NOMO-1 treated with DMSO at 0.1 percent for 48 hours (cell line): ENCODE measurements around the gene TLR4.

Source experiments
- DNase-seq: peaks from one replicate; lab custom pipeline; 2025; ENCODE audit not compliant: unreplicated experiment; lab: John Stamatoyannopoulos, UW

TLR4 gene

DNA sequence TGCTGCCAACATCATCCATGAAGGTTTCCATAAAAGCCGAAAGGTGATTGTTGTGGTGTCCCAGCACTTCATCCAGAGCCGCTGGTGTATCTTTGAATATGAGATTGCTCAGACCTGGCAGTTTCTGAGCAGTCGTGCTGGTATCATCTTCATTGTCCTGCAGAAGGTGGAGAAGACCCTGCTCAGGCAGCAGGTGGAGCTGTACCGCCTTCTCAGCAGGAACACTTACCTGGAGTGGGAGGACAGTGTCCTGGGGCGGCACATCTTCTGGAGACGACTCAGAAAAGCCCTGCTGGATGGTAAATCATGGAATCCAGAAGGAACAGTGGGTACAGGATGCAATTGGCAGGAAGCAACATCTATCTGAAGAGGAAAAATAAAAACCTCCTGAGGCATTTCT lies 10.1 kb downstream of the TLR4 start:
- peak; percentile 9 for DNase-seq

- no peak for DNase-seq
Measured at GRCh38 chr9:117715411-117715989, 11.3 kb downstream of the TLR4 start.

- DNase-seq: peak; percentile 94
Measured at GRCh38 chr9:117718085-117718484, 13.9 kb downstream of the TLR4 start.

DNA sequence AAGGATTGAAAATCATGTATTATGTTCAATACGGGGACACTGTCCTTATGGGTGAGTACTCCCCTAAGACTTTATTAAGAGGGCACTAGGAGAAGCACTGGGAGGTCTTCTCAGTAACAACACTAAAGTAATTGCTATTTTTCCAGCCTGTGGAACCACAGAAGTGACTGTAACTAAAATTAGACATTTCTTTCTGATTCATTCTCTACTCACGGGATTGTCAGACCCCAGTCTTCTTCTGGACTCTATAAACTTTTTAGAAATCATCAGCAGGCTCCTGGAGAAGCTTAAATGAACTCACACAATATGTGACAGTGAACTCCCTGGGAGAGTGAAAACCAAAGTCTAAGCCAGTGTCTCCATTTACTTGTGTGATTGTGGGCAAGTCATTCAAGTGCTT lies 14.5 kb downstream of the TLR4 start:
- DNase-seq: no peak

DNA sequence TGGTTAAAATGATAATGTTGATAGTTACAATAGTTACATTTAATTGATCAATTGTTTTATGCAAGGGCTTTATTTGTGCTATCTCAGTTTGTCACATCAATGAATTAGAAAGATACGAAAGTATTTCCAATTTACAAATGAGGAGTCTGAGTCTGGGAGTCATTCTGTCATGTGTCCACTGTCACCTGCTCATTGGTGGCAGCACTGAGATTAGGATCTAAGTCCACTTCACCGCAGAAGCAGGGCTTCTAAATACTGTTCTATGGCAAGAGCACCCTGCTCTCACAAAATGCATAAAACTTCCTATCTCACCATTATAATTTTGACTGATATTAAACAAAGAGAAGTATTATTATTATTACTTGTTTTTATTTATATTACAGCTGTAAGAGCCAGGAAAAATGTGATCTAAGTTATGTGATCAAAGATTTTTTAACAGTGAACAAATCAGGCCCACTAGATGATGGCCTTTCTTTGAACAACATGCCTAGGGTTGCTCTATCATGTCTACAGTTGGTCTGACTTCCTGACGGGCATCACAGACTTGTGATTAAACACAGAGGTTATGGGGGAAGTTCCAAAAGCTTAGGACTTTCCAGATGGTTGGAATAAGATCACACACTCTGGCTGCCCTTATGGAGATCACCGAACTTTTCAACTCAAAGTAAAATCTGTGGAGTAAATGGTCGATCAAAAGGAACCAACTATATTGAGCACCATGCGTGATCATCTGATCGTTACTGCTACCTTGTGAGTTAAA lies 15.1 kb downstream of the TLR4 start:
- no peak for DNase-seq

GRCh38 chr9:117720066-117720465 lies 15.9 kb downstream of the TLR4 start:
- no peak for DNase-seq

DNA sequence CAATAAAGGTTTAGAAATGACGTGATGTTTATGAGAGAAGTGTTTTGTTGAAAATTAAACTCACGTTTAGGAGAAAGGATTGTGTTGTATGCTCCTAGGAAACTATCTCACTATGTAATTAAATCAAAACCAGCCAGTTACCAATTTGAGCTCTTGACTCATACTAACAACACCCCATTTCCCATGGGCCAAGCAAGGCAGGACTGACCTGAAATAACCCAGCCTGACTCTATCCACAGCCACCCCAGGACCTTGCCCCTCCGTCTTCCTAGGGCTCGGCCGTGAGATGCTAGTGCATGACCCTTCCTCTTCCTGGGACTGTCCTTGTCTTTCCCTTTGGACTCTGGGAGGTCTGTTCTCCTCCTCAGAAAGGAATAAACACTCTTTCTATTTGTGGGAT lies 16.4 kb downstream of the TLR4 start:
- DNase-seq: no peak

- no peak for DNase-seq
Measured at GRCh38 chr9:117720987-117721386, 16.8 kb downstream of the TLR4 start.

DNA sequence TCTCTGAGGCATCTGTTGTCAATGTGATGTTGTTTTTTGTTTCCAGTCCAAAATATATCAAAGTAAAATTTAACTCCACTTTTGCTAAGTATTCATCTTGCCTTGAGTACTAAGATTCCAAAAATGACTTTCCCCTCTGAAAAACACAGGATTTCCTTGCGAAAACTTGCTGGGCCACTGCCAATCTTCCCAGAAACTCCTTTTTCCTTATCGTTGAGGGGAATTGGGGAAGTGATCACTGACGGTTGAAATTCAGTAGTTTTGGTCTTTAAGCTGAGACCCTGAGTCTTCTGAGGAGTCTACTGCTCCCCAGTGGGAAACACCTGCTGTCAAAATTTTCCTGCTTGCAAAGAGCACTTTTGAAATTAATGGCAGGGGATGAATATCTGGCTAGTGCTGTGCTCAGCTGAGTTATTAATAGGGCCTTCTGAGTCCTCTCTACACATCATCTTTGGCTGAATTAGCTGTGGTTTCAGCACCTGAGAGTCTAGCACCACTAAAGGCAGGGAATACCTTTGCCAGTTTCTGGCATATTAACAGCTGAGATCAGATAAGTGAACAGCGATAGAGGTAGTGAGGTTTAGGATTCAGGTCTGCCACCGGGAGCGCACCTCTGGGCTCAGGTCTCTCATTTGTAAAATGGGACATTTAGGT lies 18.0 kb downstream of the TLR4 start:
- DNase-seq: peak; percentile 12

DNA sequence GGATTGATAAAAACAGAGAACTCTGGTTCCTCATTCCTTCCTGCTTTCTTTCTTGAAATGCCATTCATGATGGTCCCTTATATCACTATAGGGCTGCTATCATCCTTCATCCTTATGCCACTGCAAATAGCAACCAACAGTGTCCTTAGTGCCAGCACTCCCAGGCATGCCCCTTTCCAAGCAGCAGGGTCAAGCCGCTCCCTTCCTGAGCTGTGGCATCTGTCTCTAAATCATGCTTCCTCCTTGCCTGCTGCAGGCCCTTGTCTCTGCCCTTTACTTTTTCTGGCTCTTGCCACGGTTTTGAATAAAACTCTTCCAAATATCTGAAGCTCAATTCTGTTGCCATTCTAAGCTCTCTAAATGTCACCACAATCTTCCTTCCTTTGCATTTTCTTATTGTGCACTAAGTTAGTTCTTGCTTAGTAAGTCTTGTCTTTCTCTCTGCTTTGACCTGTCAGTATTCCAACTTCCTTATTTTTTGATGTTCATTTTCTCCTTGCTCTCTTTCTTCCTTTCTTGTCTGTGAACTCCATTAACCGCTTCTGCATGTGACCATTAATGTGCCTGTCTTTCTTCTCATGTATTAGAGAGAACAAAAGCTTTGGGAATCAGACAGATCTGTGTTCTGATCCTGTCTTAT lies 19.9 kb downstream of the TLR4 start:
- DNase-seq: peak; percentile 51

- peak; percentile 97 for DNase-seq
Measured at GRCh38 chr9:117725426-117725887, 21.3 kb downstream of the TLR4 start.

GRCh38 chr9:117729375-117729774 lies 25.2 kb downstream of the TLR4 start:
- no peak for DNase-seq

DNA sequence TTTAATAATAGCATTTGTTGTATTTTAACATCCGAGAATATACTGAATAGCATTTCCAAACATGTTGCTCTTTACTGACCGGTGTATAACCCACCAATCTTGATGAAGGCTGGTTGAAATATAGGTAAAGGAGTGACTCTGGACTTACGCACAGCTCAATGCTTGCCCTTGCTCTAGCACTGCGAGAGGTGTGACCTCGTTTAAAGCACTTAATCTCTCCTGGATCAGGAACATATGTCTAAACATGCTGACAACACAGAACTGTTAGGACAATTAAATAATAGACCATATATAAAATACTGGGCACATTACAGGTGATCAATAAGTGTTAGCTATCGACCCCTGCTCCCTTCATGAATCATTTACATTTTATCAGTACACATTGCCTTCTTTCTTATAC lies 28.3 kb downstream of the TLR4 start:
- DNase-seq: no peak

GRCh38 chr9:117733465-117733864 lies 29.3 kb downstream of the TLR4 start:
- DNase-seq: no peak

GRCh38 chr9:117734082-117734481 lies 29.9 kb downstream of the TLR4 start:
- DNase-seq: peak; percentile 41

DNA sequence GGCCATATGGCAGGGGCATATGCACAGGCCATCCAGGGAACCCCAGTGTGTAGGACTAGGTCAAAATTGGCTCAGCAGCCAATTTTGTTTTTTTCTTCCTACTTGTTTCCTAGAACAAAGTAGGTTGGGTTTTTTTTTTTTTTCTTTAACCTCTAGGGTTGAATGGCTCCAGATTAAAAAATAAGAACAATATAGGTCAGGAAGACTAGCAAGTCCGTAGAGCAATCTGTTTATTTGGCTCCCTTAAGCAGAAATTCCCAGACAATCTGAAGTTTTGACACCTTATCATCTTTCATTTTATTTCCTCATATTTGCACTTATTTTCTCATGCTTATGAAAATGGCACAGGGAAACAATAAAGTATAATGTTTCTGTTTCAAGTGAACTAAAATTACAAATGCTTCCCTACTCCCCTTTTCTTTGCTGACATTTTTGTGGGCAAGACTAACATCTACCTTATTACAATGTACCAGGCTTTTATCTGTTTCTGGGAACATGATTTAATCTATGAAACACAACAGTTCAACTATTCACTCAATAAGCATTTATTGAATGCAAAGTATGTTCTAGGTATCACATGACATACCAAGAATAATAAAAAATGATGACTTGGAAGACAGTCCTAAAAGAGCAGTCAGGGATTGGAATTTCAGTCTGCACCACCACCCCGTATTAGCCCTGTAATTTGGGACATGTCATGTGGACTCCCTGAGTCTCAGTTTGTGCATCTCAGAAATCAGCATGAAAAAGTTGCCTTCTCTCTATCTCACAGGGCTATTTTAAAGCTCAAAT lies 30.5 kb downstream of the TLR4 start:
- no peak for DNase-seq

GRCh38 chr9:117737721-117738226 lies 33.6 kb downstream of the TLR4 start:
- DNase-seq: no peak

- DNase-seq: no peak
Measured at GRCh38 chr9:117739206-117739605, 35.0 kb downstream of the TLR4 start.

DNA sequence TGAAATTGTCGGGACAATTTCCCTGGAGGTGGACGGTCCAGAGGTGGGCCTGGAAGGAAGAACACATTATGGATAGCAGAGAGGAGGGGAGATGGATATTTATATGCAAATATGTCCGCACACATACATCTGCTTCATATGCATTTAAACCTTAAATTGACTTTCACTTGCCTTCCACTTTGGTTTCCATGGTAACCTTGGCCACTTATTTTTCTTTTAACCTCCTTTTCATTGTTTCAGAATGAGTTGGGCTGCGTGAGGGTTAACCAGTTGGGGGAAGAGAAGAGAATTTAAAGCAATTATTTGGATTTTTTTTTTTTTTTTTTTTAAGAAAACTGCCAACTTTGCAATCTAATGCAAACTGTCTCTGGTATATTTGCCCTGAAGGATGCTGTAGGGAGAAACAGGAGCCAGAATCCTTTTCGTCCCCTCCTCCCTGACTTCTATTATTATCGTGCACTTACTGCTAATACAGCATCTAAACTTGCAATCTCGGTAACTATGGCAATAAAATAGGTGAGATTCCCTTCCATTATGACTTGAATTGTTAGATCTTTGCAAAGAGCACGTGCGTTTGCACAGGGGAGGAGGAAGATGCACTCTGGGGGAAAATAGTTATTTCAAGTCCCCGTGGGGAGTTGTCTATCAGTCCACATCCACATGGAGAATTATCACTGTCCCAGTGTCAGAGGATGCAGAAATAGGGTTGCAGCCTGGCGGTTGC lies 35.6 kb downstream of the TLR4 start:
- DNase-seq: no peak

DNA sequence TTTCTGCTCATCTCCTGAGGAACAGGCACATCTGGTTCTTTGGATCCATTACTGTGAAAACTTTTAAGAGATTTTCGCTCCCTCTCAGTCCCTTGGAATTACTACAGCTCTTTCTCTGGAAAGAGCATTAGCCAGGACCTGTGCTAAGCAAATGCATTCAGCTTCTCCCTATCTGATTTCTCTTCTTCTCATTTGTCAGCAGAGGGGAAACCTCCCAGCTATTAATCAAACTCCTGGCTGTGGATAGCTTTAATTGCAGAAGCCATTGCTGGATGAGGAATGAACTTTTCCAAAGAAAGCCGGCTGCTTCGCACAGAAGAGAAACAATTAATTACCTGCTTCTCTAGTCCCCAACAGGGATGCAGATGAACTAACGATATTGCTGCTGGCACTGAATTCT lies 37.9 kb downstream of the TLR4 start:
- DNase-seq: no peak
